Measurements from ENCODE around the gene FAM78B.

FAM78B gene

DNA sequence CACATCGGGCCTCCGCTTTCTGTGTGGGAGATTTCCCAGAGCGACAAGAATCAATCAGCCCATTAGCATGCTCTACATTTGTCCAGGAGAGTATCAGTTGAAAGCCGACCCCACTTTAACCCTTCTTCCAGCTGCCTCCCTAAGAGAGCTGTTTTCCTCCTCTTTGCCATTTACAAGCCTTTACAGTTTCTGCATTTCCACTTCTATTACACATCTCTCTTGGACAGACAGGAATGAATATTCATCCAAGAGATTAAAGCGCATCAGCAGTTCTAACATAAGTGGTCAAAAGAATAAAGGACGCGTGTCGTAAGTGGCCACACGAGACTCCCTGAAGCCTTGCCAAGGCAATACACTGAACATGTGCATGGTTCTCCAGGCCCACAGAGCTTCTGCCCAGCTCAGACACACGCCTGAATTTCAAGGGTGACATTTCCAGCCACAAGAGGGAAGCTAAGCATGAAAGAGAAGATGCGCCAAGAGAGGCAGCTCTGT is 47.3 kb downstream of the FAM78B start:
- DNase-seq (ENCODE audit: low spot score): no peak

GRCh38 chr1:166117776-166118175 is 49.0 kb downstream of the FAM78B start:
- DNase-seq (ENCODE audit: low spot score): no peak

DNA sequence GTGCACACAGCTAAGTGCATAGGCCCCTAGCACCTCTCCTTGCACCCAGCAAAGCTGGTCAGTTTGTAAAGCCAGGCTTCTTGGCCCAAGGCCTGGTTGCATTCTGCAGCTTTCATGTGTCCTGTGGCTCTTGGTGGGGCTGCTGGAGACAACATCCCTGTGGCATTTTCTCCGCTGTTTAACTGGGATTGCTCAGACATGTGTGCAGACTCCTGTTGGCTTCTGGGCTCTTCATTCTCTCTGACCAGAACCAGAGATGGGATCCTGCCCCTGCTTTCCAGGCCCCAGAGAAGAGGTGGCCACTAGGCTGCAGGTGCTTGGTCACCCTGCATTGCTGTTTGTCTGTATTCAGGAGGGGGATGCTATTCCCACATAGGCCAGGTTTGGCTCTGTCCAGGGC is 50.8 kb downstream of the FAM78B start:
- DNase-seq (ENCODE audit: low spot score): no peak

DNA sequence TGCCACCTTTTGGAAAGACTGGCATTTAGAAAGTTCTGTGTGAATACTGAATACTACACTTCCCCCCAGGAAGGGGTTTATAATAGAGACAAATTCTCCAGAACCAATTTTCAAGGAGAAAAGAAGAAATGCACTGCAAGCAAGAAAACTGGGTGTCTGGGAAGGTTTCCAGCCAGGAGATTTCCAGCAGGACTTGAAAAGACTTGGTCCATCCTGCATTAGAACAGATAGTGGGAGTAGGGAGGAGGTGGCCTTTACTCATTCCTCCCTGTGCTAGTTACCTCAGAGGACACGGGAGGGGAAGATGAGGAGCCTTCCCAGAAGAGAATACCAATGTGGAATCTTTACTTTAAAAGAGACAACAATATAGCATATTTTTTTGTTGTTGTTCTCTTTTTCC is 52.4 kb downstream of the FAM78B start:
- DNase-seq (ENCODE audit: low spot score): no peak

- no peak for DNase-seq (ENCODE audit: low spot score)
These were observed 53.2 kb downstream of the FAM78B start for GRCh38 chr1:166113630-166114029.

DNA sequence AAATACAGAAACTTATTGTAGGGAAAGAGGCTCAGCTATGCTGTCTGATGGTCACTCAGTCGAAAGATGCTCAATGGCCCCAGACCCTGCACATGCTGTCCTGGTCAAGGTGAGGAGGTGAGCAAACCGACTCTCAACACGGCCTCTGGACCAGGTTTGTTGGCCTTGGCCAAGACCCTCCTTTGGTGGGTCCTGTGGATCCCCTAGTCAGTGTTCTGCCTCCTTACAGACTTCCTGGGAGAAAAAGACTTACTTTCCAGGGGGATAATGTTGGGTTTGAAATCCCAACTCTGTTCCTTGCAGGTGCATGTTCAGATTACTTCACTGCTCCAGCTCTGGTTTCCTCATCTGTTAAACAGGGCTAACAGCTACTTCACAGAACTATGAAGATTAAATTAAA is 53.8 kb downstream of the FAM78B start:
- no peak for DNase-seq (ENCODE audit: low spot score)

- no peak for DNase-seq (ENCODE audit: low spot score)
These were observed 54.4 kb downstream of the FAM78B start for GRCh38 chr1:166112425-166112824.

GRCh38 chr1:166111430-166111829 is 55.4 kb downstream of the FAM78B start:
- DNase-seq (ENCODE audit: low spot score): no peak

DNA sequence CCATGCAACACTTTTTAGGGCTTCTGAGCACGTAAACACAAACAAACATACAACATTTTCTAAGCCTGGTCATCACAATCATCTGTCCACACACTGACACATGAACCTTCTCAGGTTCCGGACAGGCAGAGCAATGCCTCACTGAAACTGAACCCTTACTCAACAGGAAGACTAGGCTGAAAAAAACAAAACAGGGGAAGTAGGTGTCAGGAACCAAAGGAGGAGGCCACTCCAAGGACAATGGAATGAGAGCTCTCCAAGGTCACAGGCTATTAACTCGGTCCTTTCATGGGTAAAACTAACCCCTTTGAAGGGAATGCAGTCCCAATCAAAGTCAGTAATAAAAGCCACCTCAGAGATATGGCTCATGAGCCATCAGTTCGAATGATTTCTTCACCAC is 76.6 kb downstream of the FAM78B start:
- no peak for DNase-seq (ENCODE audit: low spot score)

DNA sequence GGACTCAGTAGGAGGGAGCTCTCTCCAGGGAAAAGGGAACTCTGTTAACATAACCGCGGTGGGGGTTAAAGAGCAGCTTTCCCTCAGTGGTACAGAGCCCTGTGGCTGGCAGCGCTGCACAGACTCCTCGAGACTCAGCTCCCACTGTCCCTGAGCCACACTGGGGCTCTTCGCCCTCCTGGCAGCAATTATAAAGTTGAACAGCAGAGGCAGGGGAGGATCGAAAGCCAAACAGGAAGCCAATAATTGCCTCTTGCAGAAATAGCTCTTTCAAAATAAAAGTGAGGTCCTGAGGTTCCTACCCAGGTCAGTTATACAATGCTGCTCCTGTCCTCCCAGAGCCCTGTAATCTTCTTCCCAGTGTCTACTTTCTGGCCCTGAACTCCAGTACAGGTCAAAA is 77.0 kb downstream of the FAM78B start:
- no peak for DNase-seq (ENCODE audit: low spot score)

GRCh38 chr1:166088572-166088955 is 78.2 kb downstream of the FAM78B start:
- no peak for DNase-seq (ENCODE audit: low spot score)

GRCh38 chr1:166087734-166088571 is 78.8 kb downstream of the FAM78B start:
- no peak for DNase-seq (ENCODE audit: low spot score)

DNA sequence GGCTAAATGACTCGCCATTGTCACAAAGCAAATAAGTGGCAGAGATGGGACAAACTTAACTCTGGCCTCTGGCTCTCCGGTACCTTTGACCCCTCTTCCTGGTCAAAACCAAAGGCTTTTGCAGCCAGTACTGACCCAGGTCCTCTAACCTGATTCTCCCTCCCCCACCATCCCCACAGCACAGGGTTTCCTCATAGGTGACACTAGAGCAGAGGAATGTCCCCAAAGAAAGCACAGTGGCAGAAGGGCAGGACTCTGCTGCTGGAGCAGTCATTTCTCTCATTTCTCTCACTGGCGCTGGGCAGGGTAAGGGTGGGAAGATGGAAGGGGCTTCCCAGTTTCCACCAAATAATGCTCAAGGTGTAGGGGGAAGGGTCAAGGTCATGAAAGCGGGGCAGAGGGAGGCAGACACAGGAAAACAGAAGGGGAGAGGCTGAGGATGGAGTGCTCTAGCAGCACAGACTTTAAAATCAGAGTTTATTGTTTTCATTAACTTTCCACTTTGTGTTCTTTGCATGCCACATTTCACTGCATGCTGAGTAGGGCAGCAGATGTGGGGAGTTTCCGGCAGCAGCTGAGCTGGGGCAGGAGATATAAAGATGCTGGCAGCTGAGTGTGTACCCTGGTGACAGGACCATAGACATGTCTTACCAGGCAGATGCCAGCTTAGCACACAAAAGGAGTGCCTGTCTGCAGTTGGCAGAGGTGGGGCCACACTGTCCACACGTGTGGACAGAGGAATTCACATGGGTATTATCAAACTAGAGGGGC is 80.5 kb downstream of the FAM78B start:
- DNase-seq (ENCODE audit: low spot score): no peak

- DNase-seq (ENCODE audit: low spot score): no peak
These were observed 82.2 kb downstream of the FAM78B start for GRCh38 chr1:166084613-166085012.

DNA sequence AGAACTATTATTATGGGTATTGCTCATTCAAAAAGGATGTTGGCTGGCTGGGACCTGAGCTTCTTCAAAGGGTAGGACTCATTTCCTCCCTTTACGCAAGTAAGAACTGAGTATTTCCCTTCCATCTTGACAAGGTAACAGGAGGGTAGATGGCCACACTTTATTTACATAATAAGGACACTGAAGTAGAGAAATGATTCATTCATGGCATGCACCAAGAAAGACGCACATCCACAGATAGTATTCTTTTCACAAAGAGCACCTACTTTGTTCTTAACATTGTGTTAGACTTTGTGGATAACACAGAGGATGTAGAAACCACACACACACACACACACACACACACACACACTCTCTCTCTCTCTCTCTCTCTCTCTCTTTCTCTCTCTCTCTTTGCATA is 82.9 kb downstream of the FAM78B start:
- no peak for DNase-seq (ENCODE audit: low spot score)

DNA sequence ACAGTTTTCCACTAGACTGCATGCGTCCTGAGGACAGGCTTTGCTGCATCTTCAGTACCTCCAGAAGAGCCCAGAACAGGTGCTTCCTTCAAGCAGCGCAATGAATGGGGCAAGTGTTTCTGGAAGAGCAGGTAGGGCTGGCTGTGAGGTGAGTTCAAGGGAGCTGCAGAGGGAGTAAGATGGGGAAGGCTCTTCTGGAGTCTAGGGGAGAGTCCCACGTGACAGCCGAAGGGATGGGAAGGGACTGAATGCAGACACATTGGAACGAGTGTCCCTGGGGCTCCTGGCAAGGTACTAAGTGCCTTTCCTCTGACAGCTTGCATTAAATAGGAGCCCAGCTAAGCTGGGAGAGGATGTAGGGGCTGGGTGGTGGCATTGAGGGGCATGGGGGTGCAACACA is 84.2 kb downstream of the FAM78B start:
- no peak for DNase-seq (ENCODE audit: low spot score)

DNA sequence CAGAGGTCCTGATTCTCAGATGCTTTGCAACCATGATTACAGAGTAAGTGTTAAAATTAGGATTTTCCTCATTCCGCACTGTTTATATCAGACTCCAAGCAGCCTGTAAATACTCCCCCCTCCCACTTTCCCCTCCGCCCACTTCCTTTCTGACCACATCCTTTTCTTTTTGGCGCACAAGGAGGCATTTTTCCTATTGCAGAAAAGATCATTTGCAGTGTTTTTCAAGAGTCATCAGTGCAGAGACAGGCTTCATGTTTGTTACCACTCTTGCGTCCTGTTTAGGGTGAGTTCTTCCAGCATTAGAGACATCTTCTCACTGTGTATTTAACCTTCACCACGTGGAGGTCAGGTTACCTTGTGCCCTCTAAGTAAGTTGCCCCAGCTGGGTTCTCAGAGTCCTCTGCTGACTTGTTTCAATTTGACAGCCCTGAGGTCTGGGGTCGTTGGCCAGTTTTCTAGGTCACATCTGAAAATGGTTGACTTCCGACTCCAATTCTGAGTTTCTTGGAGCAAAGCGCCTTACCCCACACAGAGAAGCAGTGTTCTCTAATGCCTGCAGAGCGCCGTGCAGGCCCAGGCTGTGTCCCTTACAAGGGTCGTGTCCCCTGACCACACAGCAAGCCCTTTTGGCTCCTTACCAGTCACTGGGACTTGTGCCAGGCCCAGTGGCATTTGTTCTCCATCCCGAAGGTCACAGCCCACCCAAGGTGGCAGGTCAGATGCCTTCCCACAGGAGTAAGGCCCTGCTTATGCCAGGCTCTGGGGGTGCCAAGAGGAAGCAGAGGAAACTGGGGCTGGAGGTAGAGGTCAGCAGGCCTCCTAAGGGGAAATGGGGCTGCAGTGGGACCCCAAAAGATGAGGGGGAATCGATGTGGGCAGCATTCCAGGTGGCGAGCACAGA is 85.6 kb downstream of the FAM78B start:
- DNase-seq (ENCODE audit: low spot score): no peak

GRCh38 chr1:166080277-166080966 is 86.4 kb downstream of the FAM78B start:
- DNase-seq (ENCODE audit: low spot score): no peak

- DNase-seq (ENCODE audit: low spot score): no peak
These were observed 87.5 kb downstream of the FAM78B start for GRCh38 chr1:166079276-166079675.

DNA sequence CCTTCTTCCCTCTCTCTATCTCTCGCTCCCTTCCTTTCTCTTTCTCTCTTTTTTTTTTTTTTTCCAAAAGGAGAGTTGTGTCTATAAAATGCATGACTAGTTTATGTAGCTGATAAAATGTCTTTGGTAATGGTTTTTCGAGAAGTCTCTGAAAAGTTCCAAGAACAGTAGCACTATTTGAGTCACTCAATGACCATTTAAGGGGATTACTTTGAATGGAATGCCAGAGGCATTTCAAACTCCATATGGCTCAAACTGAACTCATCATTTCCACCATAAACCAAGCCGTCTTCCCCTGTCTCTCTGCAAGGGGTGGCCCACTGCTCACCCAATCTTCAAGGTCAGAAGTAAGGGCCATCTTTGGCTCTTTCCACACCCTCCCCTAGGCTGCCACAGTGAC is 93.3 kb downstream of the FAM78B start:
- DNase-seq (ENCODE audit: low spot score): no peak

GRCh38 chr1:166069390-166069789 is 97.4 kb downstream of the FAM78B start:
- DNase-seq (ENCODE audit: low spot score): no peak

DNA sequence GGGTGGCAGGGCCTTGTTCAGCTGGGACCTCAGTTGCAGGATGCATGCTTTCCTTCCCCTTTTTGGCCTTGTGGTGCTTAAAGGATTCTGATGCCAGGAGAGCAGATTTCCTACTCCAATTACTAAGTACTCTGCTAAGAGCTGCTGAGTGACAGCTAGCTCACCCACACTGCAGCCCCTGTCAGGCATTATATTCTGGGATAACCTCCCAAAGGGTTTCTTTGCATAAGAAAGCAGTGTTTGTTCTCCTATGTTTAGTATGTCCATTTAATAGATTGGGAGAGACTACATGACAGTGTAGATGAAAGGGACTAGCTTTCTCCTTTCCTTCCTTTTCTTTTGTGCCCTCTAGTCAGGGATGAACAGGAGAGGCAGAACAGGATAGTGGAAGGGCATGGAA is 100.7 kb downstream of the FAM78B start:
- no peak for DNase-seq (ENCODE audit: low spot score)
